HTR-8/SVneo (cell line): ENCODE measurements around the gene DNAJC8.
A peak's percentile ranks its signal among the peaks of the same experiment; 100 is the strongest.

Source experiments
- DNase-seq: peaks from one replicate; pipeline ENCODE4 v3.0.0; 2011; ENCODE audit warnings: low spot score, mixed read lengths; ENCODE audit not compliant: insufficient read length
- FAIRE-seq: peaks from 2 replicates; lab custom pipeline; 2011; peaks lifted over from hg19 to GRCh38; lab: Jason Lieb, UNC

The DNAJC8 gene

GRCh38 chr1:28232558-28233263 is at the start of gene DNAJC8:
DNAJC8 (minus strand) TSS chr1:28233029; CDS start chr1:28232998, 31 bp downstream.
- FAIRE-seq (no peak), DNase-seq (peak; percentile 93)

- no peak for DNase-seq
- no peak for FAIRE-seq
Measured at GRCh38 chr1:28281608-28282425, 49.0 kb upstream of the DNAJC8 start.

GRCh38 chr1:28280977-28281381 is 48.1 kb upstream of the DNAJC8 start:
- no peak for DNase-seq
- FAIRE-seq = no peak

- DNase-seq (no peak), FAIRE-seq (no peak)
Measured at GRCh38 chr1:28280501-28280900, 47.7 kb upstream of the DNAJC8 start.

- no peak for FAIRE-seq
- DNase-seq = no peak
Measured at GRCh38 chr1:28279721-28280120, 46.9 kb upstream of the DNAJC8 start.

GRCh38 chr1:28278763-28279162 is 45.9 kb upstream of the DNAJC8 start:
- FAIRE-seq (no peak), DNase-seq (no peak)

GRCh38 chr1:28273216-28273860 is 40.5 kb upstream of the DNAJC8 start:
- DNase-seq = no peak
- no peak for FAIRE-seq

GRCh38 chr1:28272215-28272852 is 39.5 kb upstream of the DNAJC8 start:
- FAIRE-seq = no peak

GRCh38 chr1:28269529-28269928 is 36.7 kb upstream of the DNAJC8 start:
- DNase-seq = no peak
- FAIRE-seq = no peak

More at GRCh38 chr1:28272215-28272852, 39.5 kb upstream of the DNAJC8 start:
- DNase-seq = no peak

- DNase-seq (no peak), FAIRE-seq (no peak)
Measured at GRCh38 chr1:28267633-28268032, 34.8 kb upstream of the DNAJC8 start.

- no peak for DNase-seq
- no peak for FAIRE-seq
Measured at GRCh38 chr1:28266920-28267322, 34.1 kb upstream of the DNAJC8 start.

GRCh38 chr1:28265577-28265976 is 32.7 kb upstream of the DNAJC8 start:
- FAIRE-seq (no peak), DNase-seq (no peak)

GRCh38 chr1:28264897-28265296 is 32.1 kb upstream of the DNAJC8 start:
- FAIRE-seq (no peak), DNase-seq (no peak)

GRCh38 chr1:28260803-28261174 is 28.0 kb upstream of the DNAJC8 start:
- DNase-seq (no peak), FAIRE-seq (no peak)

- peak; percentile 61 for DNase-seq
- FAIRE-seq = no peak
Measured at GRCh38 chr1:28259934-28260802, 27.3 kb upstream of the DNAJC8 start.

- peak; percentile 97 for DNase-seq
- FAIRE-seq = no peak
Measured at GRCh38 chr1:28259252-28259933, 26.6 kb upstream of the DNAJC8 start, which contains the start of gene SESN2. SESN2 (plus strand) TSS chr1:28259518; CDS start chr1:28259848, 330 bp downstream.

GRCh38 chr1:28258628-28259251 is 25.9 kb upstream of the DNAJC8 start:
- DNase-seq (no peak), FAIRE-seq (no peak)

GRCh38 chr1:28257736-28258135 is 24.9 kb upstream of the DNAJC8 start:
- DNase-seq (no peak), FAIRE-seq (no peak)
